ENCODE results near the gene PRKCH. TPM values are rescaled to one million over a fixed set of nuclear protein-coding genes. Genes with fewer than 3 reads are reported as not detected.

The PRKCH gene
- polyA plus RNA-seq, 1 donor from 2014 or later = 2.0 TPM

DNA sequence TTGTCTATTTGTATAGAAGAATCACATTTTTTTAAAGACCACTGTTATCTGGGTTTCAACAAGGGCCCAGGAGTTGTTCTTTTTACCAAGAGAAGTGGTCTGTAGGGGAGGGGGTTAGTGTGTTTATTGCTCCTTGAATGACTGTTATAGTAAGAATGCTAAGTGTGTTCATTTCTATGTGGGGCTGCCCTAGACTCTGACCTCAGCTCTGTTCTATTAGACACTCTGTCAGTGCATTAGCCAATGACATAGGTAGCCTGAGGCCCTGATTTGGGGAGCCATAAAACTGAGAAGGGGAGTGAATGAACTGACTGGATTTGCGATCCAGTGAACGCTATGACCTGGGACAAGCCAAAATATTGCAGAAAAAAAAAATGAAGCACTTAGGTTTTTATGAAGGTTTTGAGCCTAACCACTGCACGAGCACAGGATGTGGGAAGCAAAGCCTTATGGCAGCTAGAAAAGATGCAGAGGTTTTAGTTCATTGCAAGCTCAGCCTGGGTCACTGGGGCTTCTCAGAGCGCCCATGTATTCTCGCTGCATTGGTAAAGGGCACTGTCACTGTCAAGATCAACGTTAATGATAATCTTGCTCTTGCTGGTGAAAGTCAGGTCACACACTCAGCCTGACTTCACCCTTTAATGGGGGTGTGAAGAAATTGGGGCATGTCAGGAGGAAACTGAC, 63.8 kb downstream of the PRKCH start:
- Histone ChIP-seq H3K4me2 (ENCODE audit: low read length) (no peak overlapping the region), H4K20me1 (ENCODE audit: insufficient read depth) (no peaks in the 10 kb centered on the region), H3K27me3 (ENCODE audit: insufficient read depth, low read depth, low read length) (no peaks in the 10 kb centered on the region), H2AFZ (ENCODE audit: low read depth, low read length) (no peak overlapping the region), H3K9me2 (ENCODE audit: insufficient read depth, low read length) (no peaks in the 10 kb centered on the region), H3K9me3 (ENCODE audit: low read length) (no peaks in the 10 kb centered on the region), H3F3A (ENCODE audit: insufficient read depth, low read length, poor library complexity, severe bottlenecking) (no peaks in the 10 kb centered on the region), H3K27ac (ENCODE audit: low read length) (no peak overlapping the region), H3K9ac (ENCODE audit: low read length) (no peak overlapping the region), H3K4me3 (ENCODE audit: low read length) (no peak overlapping the region), H3K36me3 (ENCODE audit: insufficient read depth, low read length) (no peaks in the 10 kb centered on the region), H3K79me2 (replicated peaks; ENCODE audit: insufficient read depth, low read length) (no peaks in the 10 kb centered on the region)
- TF ChIP-seq SMC3 (conservative IDR thresholded peaks at IDR 0.05; ENCODE audit: poor library complexity) = no peak
- no peak for TF ChIP-seq MXI1 (conservative IDR thresholded peaks at IDR 0.05; ENCODE audit: poor library complexity, severe bottlenecking)
- TF ChIP-seq EZH2 (IDR thresholded peaks at IDR 0.05; ENCODE audit: borderline replicate concordance, insufficient read depth, low read length, poor library complexity, severe bottlenecking) = no peak
- no peak for TF ChIP-seq POLR2AphosphoS5 (IDR thresholded peaks at IDR 0.05)
- TF ChIP-seq, protein P1, sequence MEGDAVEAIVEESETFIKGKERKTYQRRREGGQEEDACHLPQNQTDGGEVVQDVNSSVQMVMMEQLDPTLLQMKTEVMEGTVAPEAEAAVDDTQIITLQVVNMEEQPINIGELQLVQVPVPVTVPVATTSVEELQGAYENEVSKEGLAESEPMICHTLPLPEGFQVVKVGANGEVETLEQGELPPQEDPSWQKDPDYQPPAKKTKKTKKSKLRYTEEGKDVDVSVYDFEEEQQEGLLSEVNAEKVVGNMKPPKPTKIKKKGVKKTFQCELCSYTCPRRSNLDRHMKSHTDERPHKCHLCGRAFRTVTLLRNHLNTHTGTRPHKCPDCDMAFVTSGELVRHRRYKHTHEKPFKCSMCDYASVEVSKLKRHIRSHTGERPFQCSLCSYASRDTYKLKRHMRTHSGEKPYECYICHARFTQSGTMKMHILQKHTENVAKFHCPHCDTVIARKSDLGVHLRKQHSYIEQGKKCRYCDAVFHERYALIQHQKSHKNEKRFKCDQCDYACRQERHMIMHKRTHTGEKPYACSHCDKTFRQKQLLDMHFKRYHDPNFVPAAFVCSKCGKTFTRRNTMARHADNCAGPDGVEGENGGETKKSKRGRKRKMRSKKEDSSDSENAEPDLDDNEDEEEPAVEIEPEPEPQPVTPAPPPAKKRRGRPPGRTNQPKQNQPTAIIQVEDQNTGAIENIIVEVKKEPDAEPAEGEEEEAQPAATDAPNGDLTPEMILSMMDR (IDR thresholded peaks at IDR 0.05; ENCODE audit: poor library complexity, severe bottlenecking) = no peak
- no peak for TF ChIP-seq EP300 (conservative IDR thresholded peaks at IDR 0.05; ENCODE audit: poor library complexity, severe bottlenecking)
- TF ChIP-seq RAD21 (conservative IDR thresholded peaks at IDR 0.05) = no peak
- TF ChIP-seq, protein P2, sequence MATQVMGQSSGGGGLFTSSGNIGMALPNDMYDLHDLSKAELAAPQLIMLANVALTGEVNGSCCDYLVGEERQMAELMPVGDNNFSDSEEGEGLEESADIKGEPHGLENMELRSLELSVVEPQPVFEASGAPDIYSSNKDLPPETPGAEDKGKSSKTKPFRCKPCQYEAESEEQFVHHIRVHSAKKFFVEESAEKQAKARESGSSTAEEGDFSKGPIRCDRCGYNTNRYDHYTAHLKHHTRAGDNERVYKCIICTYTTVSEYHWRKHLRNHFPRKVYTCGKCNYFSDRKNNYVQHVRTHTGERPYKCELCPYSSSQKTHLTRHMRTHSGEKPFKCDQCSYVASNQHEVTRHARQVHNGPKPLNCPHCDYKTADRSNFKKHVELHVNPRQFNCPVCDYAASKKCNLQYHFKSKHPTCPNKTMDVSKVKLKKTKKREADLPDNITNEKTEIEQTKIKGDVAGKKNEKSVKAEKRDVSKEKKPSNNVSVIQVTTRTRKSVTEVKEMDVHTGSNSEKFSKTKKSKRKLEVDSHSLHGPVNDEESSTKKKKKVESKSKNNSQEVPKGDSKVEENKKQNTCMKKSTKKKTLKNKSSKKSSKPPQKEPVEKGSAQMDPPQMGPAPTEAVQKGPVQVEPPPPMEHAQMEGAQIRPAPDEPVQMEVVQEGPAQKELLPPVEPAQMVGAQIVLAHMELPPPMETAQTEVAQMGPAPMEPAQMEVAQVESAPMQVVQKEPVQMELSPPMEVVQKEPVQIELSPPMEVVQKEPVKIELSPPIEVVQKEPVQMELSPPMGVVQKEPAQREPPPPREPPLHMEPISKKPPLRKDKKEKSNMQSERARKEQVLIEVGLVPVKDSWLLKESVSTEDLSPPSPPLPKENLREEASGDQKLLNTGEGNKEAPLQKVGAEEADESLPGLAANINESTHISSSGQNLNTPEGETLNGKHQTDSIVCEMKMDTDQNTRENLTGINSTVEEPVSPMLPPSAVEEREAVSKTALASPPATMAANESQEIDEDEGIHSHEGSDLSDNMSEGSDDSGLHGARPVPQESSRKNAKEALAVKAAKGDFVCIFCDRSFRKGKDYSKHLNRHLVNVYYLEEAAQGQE (IDR thresholded peaks at IDR 0.05; ENCODE audit: borderline replicate concordance) = no peak
- TF ChIP-seq TAF1 (IDR thresholded peaks at IDR 0.05; ENCODE audit: low read depth) = no peak

DNA sequence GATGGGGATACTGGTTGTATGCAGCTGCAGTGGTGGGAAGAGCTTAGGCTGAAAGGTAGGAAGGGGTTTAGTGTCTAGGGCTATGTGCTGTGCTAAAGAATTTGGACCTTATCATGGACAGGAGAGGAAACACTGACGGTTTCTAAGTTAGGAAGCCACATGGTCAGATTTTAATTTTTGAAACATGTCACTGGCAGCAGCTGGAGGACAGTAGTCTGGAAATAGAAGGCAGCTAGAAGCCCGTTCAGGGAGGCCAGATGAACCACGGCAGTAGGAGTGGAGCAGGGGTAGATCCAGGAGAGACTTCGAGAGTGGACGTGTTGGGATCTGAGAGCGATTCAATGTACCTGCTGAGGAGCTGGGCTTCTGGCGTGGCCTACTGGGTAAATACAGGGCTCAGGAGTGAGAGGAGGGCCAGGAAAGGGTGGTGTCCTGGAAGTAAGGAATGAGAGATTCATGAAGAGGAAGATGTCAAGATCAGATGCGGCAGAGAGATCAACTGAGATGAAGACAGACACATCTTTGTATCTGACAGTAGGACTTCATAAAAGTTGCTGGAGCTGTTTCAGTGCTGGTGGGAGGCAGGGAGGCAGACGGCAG, 64.9 kb downstream of the PRKCH start:
- Histone ChIP-seq H3K9ac (ENCODE audit: low read length) (no peak overlapping the region), H3K27ac (ENCODE audit: low read length) (no peak overlapping the region), H3K4me3 (ENCODE audit: low read length) (no peak overlapping the region), H3K27me3 (ENCODE audit: insufficient read depth, low read depth, low read length) (no peaks in the 10 kb centered on the region), H3F3A (ENCODE audit: insufficient read depth, low read length, poor library complexity, severe bottlenecking) (no peaks in the 10 kb centered on the region), H4K20me1 (ENCODE audit: insufficient read depth) (no peaks in the 10 kb centered on the region), H3K79me2 (replicated peaks; ENCODE audit: insufficient read depth, low read length) (no peaks in the 10 kb centered on the region), H3K9me3 (ENCODE audit: low read length) (no peaks in the 10 kb centered on the region), H3K9me2 (ENCODE audit: insufficient read depth, low read length) (no peaks in the 10 kb centered on the region), H2AFZ (ENCODE audit: low read depth, low read length) (no peak overlapping the region), H3K36me3 (ENCODE audit: insufficient read depth, low read length) (no peaks in the 10 kb centered on the region), H3K4me2 (ENCODE audit: low read length) (no peak overlapping the region)
- TF ChIP-seq RAD21 (conservative IDR thresholded peaks at IDR 0.05) = no peak
- TF ChIP-seq, protein P2 (IDR thresholded peaks at IDR 0.05; ENCODE audit: borderline replicate concordance) = no peak
- TF ChIP-seq SMC3 (conservative IDR thresholded peaks at IDR 0.05; ENCODE audit: poor library complexity) = no peak
- TF ChIP-seq TAF1 (IDR thresholded peaks at IDR 0.05; ENCODE audit: low read depth) = no peak
- no peak for TF ChIP-seq EP300 (conservative IDR thresholded peaks at IDR 0.05; ENCODE audit: poor library complexity, severe bottlenecking)
- no peak for TF ChIP-seq POLR2AphosphoS5 (IDR thresholded peaks at IDR 0.05)
- no peak for TF ChIP-seq MXI1 (conservative IDR thresholded peaks at IDR 0.05; ENCODE audit: poor library complexity, severe bottlenecking)
- TF ChIP-seq, protein P1 (IDR thresholded peaks at IDR 0.05; ENCODE audit: poor library complexity, severe bottlenecking) = no peak
- TF ChIP-seq EZH2 (IDR thresholded peaks at IDR 0.05; ENCODE audit: borderline replicate concordance, insufficient read depth, low read length, poor library complexity, severe bottlenecking) = no peak
